ENCODE measurements around the gene AFF3. TPM values are rescaled to one million over a fixed set of nuclear protein-coding genes. Genes with fewer than 3 reads are reported as not detected.

Gene AFF3
- total RNA-seq, 4 donors from 2014 or later = 9.0 to 20.2 (median 14.5) TPM

DNA sequence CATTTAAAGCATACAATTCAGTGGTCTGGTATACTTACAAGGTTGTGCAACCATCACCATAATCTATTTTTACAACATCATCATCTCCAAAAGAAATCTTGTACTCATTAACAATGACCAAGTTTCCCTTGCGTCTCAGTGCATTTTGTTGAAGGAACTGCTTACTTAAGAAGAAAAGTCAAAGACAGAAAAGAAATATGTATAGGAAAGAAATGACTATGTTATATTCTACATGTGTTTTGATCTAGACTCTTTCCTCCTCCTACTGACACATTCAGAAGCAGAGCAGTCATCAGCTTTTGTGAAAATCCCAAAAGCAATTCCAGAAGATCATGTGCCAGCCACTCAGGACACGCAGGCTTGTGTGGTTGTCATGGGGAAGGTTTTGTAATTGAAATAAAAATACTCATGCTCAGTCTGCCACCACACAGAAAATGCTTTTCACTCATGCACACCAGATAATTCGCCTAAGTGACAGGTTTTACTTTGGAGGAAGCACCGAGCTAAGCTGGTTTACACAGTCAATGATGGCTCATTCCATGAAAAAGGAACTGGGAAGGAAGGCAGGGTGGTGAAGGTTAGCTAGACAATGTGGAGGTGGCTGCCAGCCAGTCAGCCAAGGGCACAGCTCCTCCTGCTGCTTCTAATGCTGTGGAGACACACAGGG, 494.1 kb downstream of the AFF3 start:
- peak overlapping the region in 2 of 4 donors; percentile 49 to 69 for H3K27ac ChIP-seq

DNA sequence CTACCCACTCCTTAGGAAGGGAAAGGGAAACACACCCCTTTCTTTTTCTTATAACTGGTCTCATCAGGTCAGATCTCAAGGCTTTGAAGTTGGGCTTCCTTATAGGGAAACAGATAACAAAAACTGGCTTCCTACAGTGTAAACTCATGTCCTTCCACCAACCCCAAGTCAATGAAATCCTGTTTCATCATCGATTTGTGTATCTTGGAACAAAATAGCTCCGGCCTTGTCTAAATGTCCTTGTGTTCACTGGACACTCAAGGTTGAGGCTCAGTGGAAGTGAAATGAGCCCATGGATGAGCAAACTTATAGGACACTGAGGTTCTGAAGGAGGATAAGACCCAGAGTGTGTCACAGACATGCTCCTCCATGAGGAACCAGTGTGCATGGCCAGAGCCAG, 496.4 kb downstream of the AFF3 start:
- H3K27ac ChIP-seq = no peak overlapping the region
- in situ Hi-C loops (cut with MboI; ENCODE audit: low pct_ligation_motif_present in 1 of 4, low pct_unique_long_range_greater_than_20kb in 1 of 4, low sequenced_read_pairs in 3 of 4) = no loop called here

More for the DNA sequence above, 494.1 kb downstream of the AFF3 start:
- no peak for DNase-seq
- TF ChIP-seq POLR2A (IDR thresholded peaks at IDR 0.05) = no peak
- no peak for TF ChIP-seq EP300 (IDR thresholded peaks at IDR 0.05; ENCODE audit: low read depth)
- TF ChIP-seq, protein P1, sequence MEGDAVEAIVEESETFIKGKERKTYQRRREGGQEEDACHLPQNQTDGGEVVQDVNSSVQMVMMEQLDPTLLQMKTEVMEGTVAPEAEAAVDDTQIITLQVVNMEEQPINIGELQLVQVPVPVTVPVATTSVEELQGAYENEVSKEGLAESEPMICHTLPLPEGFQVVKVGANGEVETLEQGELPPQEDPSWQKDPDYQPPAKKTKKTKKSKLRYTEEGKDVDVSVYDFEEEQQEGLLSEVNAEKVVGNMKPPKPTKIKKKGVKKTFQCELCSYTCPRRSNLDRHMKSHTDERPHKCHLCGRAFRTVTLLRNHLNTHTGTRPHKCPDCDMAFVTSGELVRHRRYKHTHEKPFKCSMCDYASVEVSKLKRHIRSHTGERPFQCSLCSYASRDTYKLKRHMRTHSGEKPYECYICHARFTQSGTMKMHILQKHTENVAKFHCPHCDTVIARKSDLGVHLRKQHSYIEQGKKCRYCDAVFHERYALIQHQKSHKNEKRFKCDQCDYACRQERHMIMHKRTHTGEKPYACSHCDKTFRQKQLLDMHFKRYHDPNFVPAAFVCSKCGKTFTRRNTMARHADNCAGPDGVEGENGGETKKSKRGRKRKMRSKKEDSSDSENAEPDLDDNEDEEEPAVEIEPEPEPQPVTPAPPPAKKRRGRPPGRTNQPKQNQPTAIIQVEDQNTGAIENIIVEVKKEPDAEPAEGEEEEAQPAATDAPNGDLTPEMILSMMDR (IDR thresholded peaks at IDR 0.05) = no peak
- TF ChIP-seq POLR2AphosphoS5 (IDR thresholded peaks at IDR 0.05) = no peak
- WGBS, 2 donors (ENCODE audit: low coverage in 1 of 2) = 33 to 47% methylated on average over 3 to 4 of the region's 4 CpGs
- H3K27me3 ChIP-seq = no peaks in the 10 kb centered on the region
- peaks cover 0 to 22% (median 4%) of the 10 kb centered on the region in 4 donors for H3K4me1 ChIP-seq
- intact Hi-C loops (cut with DNase I; ENCODE audit: low total_unique reads) (no loop called here), in situ Hi-C loops (cut with MboI; ENCODE audit: low pct_ligation_motif_present in 1 of 4, low pct_unique_long_range_greater_than_20kb in 1 of 4, low sequenced_read_pairs in 3 of 4) (no loop called here)
- H3K4me3 ChIP-seq = no peak overlapping the region
- no peaks in the 10 kb centered on the region for H3K36me3 ChIP-seq
- no peaks in the 10 kb centered on the region for H3K9me3 ChIP-seq

DNA sequence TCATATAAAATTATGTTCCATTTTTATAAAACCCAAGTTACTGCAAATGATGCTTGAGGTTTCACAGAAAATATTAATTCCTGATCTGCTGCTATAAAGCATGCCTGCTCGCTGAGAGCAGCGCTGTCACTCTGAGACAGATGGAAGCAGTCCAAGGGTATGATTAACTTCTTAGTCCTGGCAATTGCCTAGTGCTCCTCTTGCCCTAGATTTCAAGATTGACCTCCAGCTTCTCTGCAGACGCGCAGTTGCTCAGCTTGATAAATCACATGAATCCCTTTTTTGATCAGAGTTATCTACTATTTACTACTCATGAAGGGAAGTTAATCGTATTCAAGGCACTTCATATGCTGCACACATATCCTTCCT, 498.0 kb downstream of the AFF3 start:
- Histone ChIP-seq H3K4me3 (no peak overlapping the region), H3K9me3 (no peaks in the 10 kb centered on the region), H3K36me3 (no peaks in the 10 kb centered on the region), H3K27me3 (no peaks in the 10 kb centered on the region), H3K27ac (no peak overlapping the region), H3K4me1 (peaks cover 0 to 18% (median 4%) of the 10 kb centered on the region in 4 donors)
- DNase-seq = no peak
- TF ChIP-seq POLR2A (IDR thresholded peaks at IDR 0.05) (no peak), EP300 (IDR thresholded peaks at IDR 0.05; ENCODE audit: low read depth) (no peak), POLR2AphosphoS5 (IDR thresholded peaks at IDR 0.05) (no peak)
- TF ChIP-seq, protein P1 (IDR thresholded peaks at IDR 0.05) = no peak
- in situ Hi-C loops (cut with MboI; ENCODE audit: low pct_ligation_motif_present in 1 of 4, low pct_unique_long_range_greater_than_20kb in 1 of 4, low sequenced_read_pairs in 3 of 4) = no loop called here
- 40 to 67% methylated on average over 2 to 5 of the region's 5 CpGs for WGBS, 2 donors (ENCODE audit: low coverage in 1 of 2)
- intact Hi-C loops (cut with DNase I; ENCODE audit: low total_unique reads) = no loop called here

More for the DNA sequence above, 496.4 kb downstream of the AFF3 start:
- peaks cover 0 to 22% (median 4%) of the 10 kb centered on the region in 4 donors for H3K4me1 ChIP-seq
- H3K27me3 ChIP-seq = no peaks in the 10 kb centered on the region
- H3K4me3 ChIP-seq = no peak overlapping the region
- no peak for DNase-seq
- TF ChIP-seq, protein P1 (IDR thresholded peaks at IDR 0.05) = no peak
- TF ChIP-seq EP300 (IDR thresholded peaks at IDR 0.05; ENCODE audit: low read depth) = no peak
- no peak for TF ChIP-seq POLR2AphosphoS5 (IDR thresholded peaks at IDR 0.05)
- TF ChIP-seq POLR2A (IDR thresholded peaks at IDR 0.05) = no peak
- intact Hi-C loops (cut with DNase I; ENCODE audit: low total_unique reads) = no loop called here
- 81 to 94% methylated on average over 2 of the region's 2 CpGs for WGBS, 2 donors (ENCODE audit: low coverage in 1 of 2)
- H3K36me3 ChIP-seq = no peaks in the 10 kb centered on the region
- no peaks in the 10 kb centered on the region for H3K9me3 ChIP-seq

DNA sequence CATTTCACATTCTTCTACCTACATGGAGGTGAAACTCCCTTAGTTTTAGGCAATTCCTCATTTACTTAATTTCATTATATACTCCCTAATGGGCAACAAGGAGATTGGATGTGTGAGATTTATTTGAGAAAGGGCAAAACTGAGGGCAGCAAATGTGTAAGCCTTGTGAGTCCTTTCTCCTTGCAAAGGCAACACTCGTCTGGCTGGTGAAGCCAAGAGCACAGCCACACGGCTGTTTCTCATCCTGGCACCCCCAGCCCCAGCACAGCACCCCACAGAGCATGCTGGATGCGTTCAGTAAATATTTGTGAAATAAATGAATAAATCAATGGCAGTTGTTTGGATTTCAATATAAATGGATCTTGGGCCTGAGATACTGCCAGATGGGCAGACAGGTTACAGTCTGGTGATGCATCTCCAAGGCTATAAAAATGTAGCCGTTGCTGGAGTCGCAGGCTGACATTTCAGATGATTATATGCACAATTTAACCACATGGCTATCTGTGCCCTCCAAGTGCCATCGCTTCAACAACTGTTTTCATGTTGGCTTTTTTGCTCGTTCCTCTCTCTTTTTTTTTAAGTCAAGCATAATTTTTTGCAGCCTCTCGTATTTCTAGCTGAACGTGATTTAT, 498.5 kb downstream of the AFF3 start:
- TF ChIP-seq EP300 (IDR thresholded peaks at IDR 0.05; ENCODE audit: low read depth) (no peak), POLR2A (IDR thresholded peaks at IDR 0.05) (no peak), POLR2AphosphoS5 (IDR thresholded peaks at IDR 0.05) (no peak)
- TF ChIP-seq, protein P1 (IDR thresholded peaks at IDR 0.05) = no peak
- intact Hi-C loops (cut with DNase I; ENCODE audit: low total_unique reads) = no loop called here
- Histone ChIP-seq H3K36me3 (no peaks in the 10 kb centered on the region), H3K4me1 (peaks cover 0 to 17% (median 4%) of the 10 kb centered on the region in 4 donors), H3K9me3 (no peaks in the 10 kb centered on the region), H3K4me3 (no peak overlapping the region), H3K27ac (no peak overlapping the region), H3K27me3 (no peaks in the 10 kb centered on the region)
- DNase-seq = no peak
- in situ Hi-C loops (cut with MboI; ENCODE audit: low pct_ligation_motif_present in 1 of 4, low pct_unique_long_range_greater_than_20kb in 1 of 4, low sequenced_read_pairs in 3 of 4) = no loop called here
- WGBS, 2 donors (ENCODE audit: low coverage in 1 of 2) = 73 to 75% methylated on average over 8 to 9 of the region's 9 CpGs
